IMR-90 (cell line): ENCODE measurements around the gene STARD10. TPM values are rescaled to one million over a fixed set of nuclear protein-coding genes. Genes with fewer than 3 reads are reported as not detected.

ENCODE experiments used
- ATAC-seq: fragments of 200-7000 bp; cut with Tn5 transposase; 2 replicates; pipeline ENCODE4 v1.9.1; 2020; ENCODE audit warnings: low read depth, mild to moderate bottlenecking, moderate library complexity
- BruUV-seq: library from RNA; stranded (reverse); fragments of 400-500 nt; replicated peaks from 2 replicates; lab custom pipeline; 2021; lab: Mats Ljungman, UMichigan
- CTCF ChIA-PET: fragments of 300-600 bp; formaldehyde crosslinking; extraction: SDS; loops from one replicate; lab custom pipeline; 2021; ENCODE audit warnings: antibody characterized with exemption; lab: Yijun Ruan, JAX
- POLR2A ChIA-PET: fragments of 300-600 bp; sonication (Branson Sonifier 250); formaldehyde crosslinking; loops from one replicate; lab custom pipeline; 2022; ENCODE audit warnings: antibody characterized with exemption; ENCODE audit not compliant: unreplicated experiment; lab: Charles Lee
- DNase-seq: peaks from one replicate; pipeline ENCODE4 v3.0.0; 2013
- H2AFZ ChIP-seq: replicated peaks from 2 replicates; pipeline ENCODE3; 2013; ENCODE audit warnings: low read length, mild to moderate bottlenecking; ENCODE audit not compliant: poor library complexity
- H2AK5ac ChIP-seq: 2 replicates; pipeline ENCODE4 v1.6.1; 2013; ENCODE audit warnings: low read depth, low read length, inconsistent platforms
- H2AK9ac ChIP-seq: replicated peaks from 2 replicates; pipeline ENCODE3; 2013; ENCODE audit warnings: mild to moderate bottlenecking, low read depth, low read length, moderate library complexity; ENCODE audit not compliant: poor library complexity
- H2BK120ac ChIP-seq: 2 replicates; pipeline ENCODE4 v1.6.1; 2013; ENCODE audit warnings: low read depth, low read length, inconsistent platforms
- H2BK15ac ChIP-seq: 3 replicates; pipeline ENCODE4 v1.6.1; 2013; ENCODE audit warnings: low read depth, low read length, inconsistent platforms
- H2BK20ac ChIP-seq: 2 replicates; pipeline ENCODE4 v1.6.1; 2013; ENCODE audit warnings: low read depth, mild to moderate bottlenecking, inconsistent platforms, low read length, moderate library complexity
- H2BK5ac ChIP-seq: 2 replicates; pipeline ENCODE4 v1.6.1; 2013; ENCODE audit warnings: mild to moderate bottlenecking, low read depth, low read length, inconsistent platforms; ENCODE audit not compliant: poor library complexity, severe bottlenecking
- H3K14ac ChIP-seq: replicated peaks from 2 replicates; pipeline ENCODE4 v1.6.1; 2013; ENCODE audit warnings: low read depth, low read length, inconsistent platforms
- H3K18ac ChIP-seq: 2 replicates; pipeline ENCODE4 v1.6.1; 2013; ENCODE audit warnings: low read depth, low read length, control low read depth
- H3K23ac ChIP-seq: 2 replicates; pipeline ENCODE4 v1.6.1; 2013; ENCODE audit warnings: low read depth, low read length, inconsistent platforms
- H3K27ac ChIP-seq: 2 replicates; pipeline ENCODE4 v1.5.1; 2013; ENCODE audit warnings: mild to moderate bottlenecking, control low read depth, low read length; ENCODE audit not compliant: insufficient read depth
- H3K27me3 ChIP-seq: 2 replicates; pipeline ENCODE4 v1.6.1; 2013; ENCODE audit warnings: low read length; ENCODE audit not compliant: control insufficient read depth, insufficient read depth
- H3K36me3 ChIP-seq: 2 replicates; pipeline ENCODE4 v1.6.1; 2013; ENCODE audit warnings: low read length, mixed read lengths; ENCODE audit not compliant: control insufficient read depth, insufficient read depth
- H3K4ac ChIP-seq: 2 replicates; pipeline ENCODE4 v1.6.1; 2013; ENCODE audit warnings: low read depth, low read length, inconsistent platforms
- H3K4me1 ChIP-seq: 2 replicates; pipeline ENCODE4 v1.6.1; 2013; ENCODE audit warnings: low read length, mixed read lengths; ENCODE audit not compliant: control insufficient read depth, insufficient read depth
- H3K4me2 ChIP-seq: 2 replicates; pipeline ENCODE4 v1.6.1; 2013; ENCODE audit warnings: low read depth, mild to moderate bottlenecking, control low read depth, low read length, moderate library complexity
- H3K4me3 ChIP-seq: 2 replicates; pipeline ENCODE4 v1.5.1; 2013; ENCODE audit warnings: low read depth, mild to moderate bottlenecking, control low read depth, low read length, moderate library complexity; ENCODE audit not compliant: insufficient read depth
- H3K56ac ChIP-seq: 2 replicates; pipeline ENCODE4 v1.6.1; 2013; ENCODE audit warnings: low read length, inconsistent platforms; ENCODE audit not compliant: insufficient read depth; ENCODE audit errors: extremely low read depth
- H3K79me1 ChIP-seq, 2 experiments: 2 replicates each; pipeline ENCODE4 v1.6.1; 2013; ENCODE audit warnings: low read length in 2 of 2, inconsistent platforms in 1 of 2, low read depth in 1 of 2
- H3K9ac ChIP-seq: 2 replicates; pipeline ENCODE4 v1.6.1; 2013; ENCODE audit warnings: low read depth, low read length, control low read depth
- H3K9me1 ChIP-seq: 2 replicates; pipeline ENCODE4 v1.6.1; 2013; ENCODE audit warnings: low read length, inconsistent platforms; ENCODE audit not compliant: insufficient read depth
- H3K9me3 ChIP-seq: 2 replicates; pipeline ENCODE4 v1.6.1; 2013; ENCODE audit warnings: low read length; ENCODE audit not compliant: control insufficient read depth, insufficient read depth
- H4K20me1 ChIP-seq: 2 replicates; pipeline ENCODE4 v1.6.1; 2013; ENCODE audit warnings: low read length, inconsistent platforms; ENCODE audit not compliant: insufficient read depth
- H4K5ac ChIP-seq: 2 replicates; pipeline ENCODE4 v1.6.1; 2013; ENCODE audit warnings: mild to moderate bottlenecking, low read depth, low read length, control low read depth
- H4K8ac ChIP-seq, 2 experiments: 2 replicates each; pipeline ENCODE4 v1.6.1; 2013; ENCODE audit warnings: low read depth in 2 of 2, low read length in 2 of 2, control low read depth in 1 of 2, inconsistent platforms in 1 of 2
- H4K91ac ChIP-seq: 2 replicates; pipeline ENCODE4 v1.6.1; 2013; ENCODE audit warnings: low read depth, low read length, inconsistent platforms; ENCODE audit not compliant: insufficient read depth
- BHLHE40 ChIP-seq: fragments of 150-350 bp; IDR thresholded peaks from 2 replicates; pipeline ENCODE4 v1.6.1; 2016; ENCODE audit warnings: mild to moderate bottlenecking, low read depth, low read length
- CEBPB ChIP-seq: IDR thresholded peaks from 2 replicates; pipeline ENCODE4 v1.6.1; 2012; ENCODE audit warnings: low read depth, low read length, improper control_type of control experiment
- CHD1 ChIP-seq: IDR thresholded peaks from 2 replicates; pipeline ENCODE4 v1.6.1; 2012; ENCODE audit warnings: low read depth, low read length, improper control_type of control experiment
- CTCF ChIP-seq: conservative IDR thresholded peaks from 2 replicates; pipeline ENCODE4 v1.5.1; 2012; ENCODE audit warnings: mild to moderate bottlenecking, low read depth, low read length, improper control_type of control experiment
- ELK1 ChIP-seq: fragments of 150-350 bp; IDR thresholded peaks from 2 replicates; pipeline ENCODE4 v1.6.1; 2016; ENCODE audit warnings: low read depth, mild to moderate bottlenecking, low read length, moderate library complexity, borderline replicate concordance
- FOS ChIP-seq: fragments of 150-350 bp; IDR thresholded peaks from 2 replicates; pipeline ENCODE4 v1.6.1; 2016; ENCODE audit warnings: low read depth, low read length
- MAFK ChIP-seq: IDR thresholded peaks from 2 replicates; pipeline ENCODE4 v1.6.1; 2012; ENCODE audit warnings: low read depth, low read length, improper control_type of control experiment
- MAZ ChIP-seq: IDR thresholded peaks from 2 replicates; pipeline ENCODE4 v1.6.1; 2012; ENCODE audit warnings: low read depth, mild to moderate bottlenecking, low read length, improper control_type of control experiment, moderate library complexity, borderline replicate concordance
- MXI1 ChIP-seq: IDR thresholded peaks from 2 replicates; pipeline ENCODE4 v1.6.1; 2012; ENCODE audit warnings: low read depth, mild to moderate bottlenecking, low read length, moderate library complexity, borderline replicate concordance
- NFE2L2 ChIP-seq: fragments of 150-350 bp; IDR thresholded peaks from 2 replicates; pipeline ENCODE4 v1.6.1; 2016; ENCODE audit warnings: low read depth, mild to moderate bottlenecking, low read length
- RAD21 ChIP-seq: IDR thresholded peaks from 2 replicates; pipeline ENCODE4 v1.6.1; 2012; ENCODE audit warnings: low read length, improper control_type of control experiment
- RCOR1 ChIP-seq: IDR thresholded peaks from 2 replicates; pipeline ENCODE4 v1.6.1; 2012; ENCODE audit warnings: mild to moderate bottlenecking, low read length, improper control_type of control experiment; ENCODE audit not compliant: insufficient replicate concordance
- RFX5 ChIP-seq: IDR thresholded peaks from 2 replicates; pipeline ENCODE4 v1.8.0; 2012; ENCODE audit warnings: low read depth, mild to moderate bottlenecking, low read length, moderate library complexity
- SMC3 ChIP-seq: fragments of 150-350 bp; IDR thresholded peaks from 2 replicates; pipeline ENCODE4 v1.6.1; 2016; ENCODE audit warnings: low read depth, mild to moderate bottlenecking, antibody characterized with exemption, low read length, moderate library complexity
- USF2 ChIP-seq: fragments of 150-350 bp; IDR thresholded peaks from 2 replicates; pipeline ENCODE4 v1.6.1; 2017; ENCODE audit warnings: mild to moderate bottlenecking, antibody characterized with exemption, low read length, low read depth
- WGBS, 2 experiments: methylation state at CpG; one replicate each; pipeline versions ENCODE4 v1.1.5 to v1.1.7; 2013; ENCODE audit warnings: missing lambda C conversion rate in 2 of 2; ENCODE audit not compliant: insufficient read length in 1 of 2; ENCODE audit errors: extremely low coverage in 2 of 2; 5-methylcytosine and 5-hydroxymethylcytosine counted together
- dilution Hi-C: fragments of 300-500 bp; cut with HindIII; formaldehyde crosslinking; loops from one replicate; pipeline ENCODE4 v1.14.3; 2018; ENCODE audit warnings: low sequenced_read_pairs; ENCODE audit not compliant: unreplicated experiment
- in situ Hi-C: fragments of 300-500 bp; cut with MboI; formaldehyde crosslinking; loops from 3 replicates; pipeline ENCODE4 v1.14.3; 2019; ENCODE audit warnings: low sequenced_read_pairs, inconsistent platforms, mixed read lengths
- intact Hi-C: fragments of 100-400 bp; cut with micrococcal nuclease; formaldehyde crosslinking; loops from 2 replicates; pipeline ENCODE4 v1.10.0; 2022
- polyA plus RNA-seq, 3 experiments: library from polyadenylated mRNA; depleted of rRNA; stranded (reverse); fragments of >200 nt; gene quantifications; 2 replicates each; pipeline ENCODE4 v1.2.3, GENCODE V29; 2012; ENCODE audit warnings: low replicate concordance in 1 of 3
- total RNA-seq: library from RNA; depleted of rRNA; stranded (reverse); fragments of >200 nt; gene quantifications from 2 replicates; pipeline ENCODE4 v1.2.3, GENCODE V29; 2012

STARD10 gene
- total and polyA plus RNA-seq, 2 of the 4 experiments (the other 2 are of a cell fraction): 23.8 to 37.4 TPM

GRCh38 chr11:72718101-72718501 lies 75.7 kb downstream of the STARD10 start:
- in situ Hi-C loops (no loop called here), intact Hi-C loops (no loop called here), dilution Hi-C loops (no loop called here)
- no peak overlapping the region for H2AFZ ChIP-seq
- H3K18ac ChIP-seq: no peak overlapping the region
- H2BK15ac ChIP-seq: no peak overlapping the region
- no peak overlapping the region for H3K4me3 ChIP-seq
- no peak overlapping the region for H3K4me2 ChIP-seq
- ATAC-seq (no peak), DNase-seq (no peak)
- no peak overlapping the region for H3K23ac ChIP-seq
- H2AK5ac ChIP-seq: no peak overlapping the region
- H4K5ac ChIP-seq: no peak overlapping the region
- H3K9ac ChIP-seq: no peak overlapping the region
- H3K56ac ChIP-seq: no peak overlapping the region
- ChIA-PET CTCF (no interaction called here), POLR2A (no interaction called here)
- peaks cover 16% of the 10 kb centered on the region for H3K36me3 ChIP-seq
- no peak overlapping the region for H4K91ac ChIP-seq
- no peak overlapping the region for H2BK20ac ChIP-seq
- 100% methylated on average over 3 of the region's 9 CpGs; no CpG with 5 or more reads in 1 of the 2 experiments for WGBS, 2 experiments
- H3K9me1 ChIP-seq: peaks cover 27% of the 10 kb centered on the region
- H3K4me1 ChIP-seq: peaks cover 27% of the 10 kb centered on the region
- peaks cover 76% of the 10 kb centered on the region for H4K20me1 ChIP-seq
- no peaks in the 10 kb centered on the region for H3K27me3 ChIP-seq
- no peaks in the 10 kb centered on the region for H3K9me3 ChIP-seq
- H2BK120ac ChIP-seq: no peak overlapping the region
- no peak overlapping the region for H4K8ac ChIP-seq
- no peak overlapping the region for H2AK9ac ChIP-seq
- BruUV-seq: no TSS peak
- H3K79me1 ChIP-seq: peaks cover 38 to 94% of the 10 kb centered on the region in 2 experiments
- no peak overlapping the region for H3K4ac ChIP-seq
- H3K27ac ChIP-seq: no peak overlapping the region
- TF ChIP-seq CHD1: no peak
- no peak for TF ChIP-seq RFX5
- no peak for TF ChIP-seq BHLHE40
- no peak for TF ChIP-seq MAFK
- TF ChIP-seq FOS: no peak
- TF ChIP-seq NFE2L2: no peak
- TF ChIP-seq MXI1: no peak
- no peak for TF ChIP-seq RCOR1
- no peak for TF ChIP-seq MAZ
- TF ChIP-seq ELK1: no peak
- no peak for TF ChIP-seq RAD21
- no peak for TF ChIP-seq SMC3
- TF ChIP-seq CTCF: no peak
- no peak for TF ChIP-seq CEBPB
- no peak for TF ChIP-seq USF2
- no peak overlapping the region for H2BK5ac ChIP-seq
- H3K14ac ChIP-seq: no peak overlapping the region
